Measurements from ENCODE around the gene PLA2G2D.

DNA sequence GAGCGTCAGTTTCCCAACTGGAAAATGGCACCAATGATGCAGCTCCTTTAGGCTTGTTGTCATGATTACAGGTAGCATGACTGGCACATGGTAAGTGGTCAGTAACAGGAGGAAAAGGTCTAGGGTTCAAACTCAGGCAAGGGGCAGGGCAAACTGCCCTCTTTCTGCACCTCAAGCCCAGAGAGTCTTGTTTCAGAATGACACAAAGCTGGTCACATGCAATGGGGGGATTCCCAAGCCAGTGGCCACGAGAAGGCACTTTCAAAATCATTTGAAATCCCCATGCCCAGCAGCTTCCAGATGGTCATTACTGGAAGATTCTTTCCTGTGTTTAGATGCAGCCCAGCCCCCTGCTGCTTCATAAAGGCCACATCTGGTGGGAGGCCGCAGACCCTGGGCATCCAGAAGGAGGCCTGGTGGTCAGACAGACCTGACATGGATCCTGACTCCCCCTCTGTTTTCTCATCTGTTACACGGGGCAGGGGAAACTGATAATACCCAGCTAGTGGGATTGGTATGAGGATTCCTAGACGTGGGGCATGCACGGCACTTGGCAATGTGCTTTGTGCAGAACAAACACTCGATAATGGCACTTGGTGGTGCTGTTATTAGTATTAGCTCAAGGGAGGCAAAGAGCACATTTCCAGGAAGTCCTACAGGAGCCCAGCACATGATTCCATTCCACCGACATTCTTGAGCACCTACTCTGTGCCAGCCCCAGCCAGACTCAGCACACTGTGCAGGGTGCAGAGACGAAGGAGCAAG is 6.9 kb upstream of the PLA2G2D start:
- no peak for TF ChIP-seq MYC (IDR thresholded peaks at IDR 0.05; ENCODE audit: low read depth, low read length)
- TF ChIP-seq MYC (CRISPR knock-in tag; IDR thresholded peaks at IDR 0.05; ENCODE audit: borderline replicate concordance, low read depth): no peak
- TF ChIP-seq TAF1 (IDR thresholded peaks at IDR 0.05; ENCODE audit: control insufficient read depth, extremely low read depth, insufficient read depth, low read length, severe bottlenecking): no peak
- TF ChIP-seq, protein P1, sequence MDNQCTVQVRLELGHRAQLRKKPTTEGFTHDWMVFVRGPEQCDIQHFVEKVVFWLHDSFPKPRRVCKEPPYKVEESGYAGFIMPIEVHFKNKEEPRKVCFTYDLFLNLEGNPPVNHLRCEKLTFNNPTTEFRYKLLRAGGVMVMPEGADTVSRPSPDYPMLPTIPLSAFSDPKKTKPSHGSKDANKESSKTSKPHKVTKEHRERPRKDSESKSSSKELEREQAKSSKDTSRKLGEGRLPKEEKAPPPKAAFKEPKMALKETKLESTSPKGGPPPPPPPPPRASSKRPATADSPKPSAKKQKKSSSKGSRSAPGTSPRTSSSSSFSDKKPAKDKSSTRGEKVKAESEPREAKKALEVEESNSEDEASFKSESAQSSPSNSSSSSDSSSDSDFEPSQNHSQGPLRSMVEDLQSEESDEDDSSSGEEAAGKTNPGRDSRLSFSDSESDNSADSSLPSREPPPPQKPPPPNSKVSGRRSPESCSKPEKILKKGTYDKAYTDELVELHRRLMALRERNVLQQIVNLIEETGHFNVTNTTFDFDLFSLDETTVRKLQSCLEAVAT (IDR thresholded peaks at IDR 0.05): no peak
- TF ChIP-seq EZH2 (IDR thresholded peaks at IDR 0.05; ENCODE audit: borderline replicate concordance, low read depth, low read length): no peak
- TF ChIP-seq, protein P2, sequence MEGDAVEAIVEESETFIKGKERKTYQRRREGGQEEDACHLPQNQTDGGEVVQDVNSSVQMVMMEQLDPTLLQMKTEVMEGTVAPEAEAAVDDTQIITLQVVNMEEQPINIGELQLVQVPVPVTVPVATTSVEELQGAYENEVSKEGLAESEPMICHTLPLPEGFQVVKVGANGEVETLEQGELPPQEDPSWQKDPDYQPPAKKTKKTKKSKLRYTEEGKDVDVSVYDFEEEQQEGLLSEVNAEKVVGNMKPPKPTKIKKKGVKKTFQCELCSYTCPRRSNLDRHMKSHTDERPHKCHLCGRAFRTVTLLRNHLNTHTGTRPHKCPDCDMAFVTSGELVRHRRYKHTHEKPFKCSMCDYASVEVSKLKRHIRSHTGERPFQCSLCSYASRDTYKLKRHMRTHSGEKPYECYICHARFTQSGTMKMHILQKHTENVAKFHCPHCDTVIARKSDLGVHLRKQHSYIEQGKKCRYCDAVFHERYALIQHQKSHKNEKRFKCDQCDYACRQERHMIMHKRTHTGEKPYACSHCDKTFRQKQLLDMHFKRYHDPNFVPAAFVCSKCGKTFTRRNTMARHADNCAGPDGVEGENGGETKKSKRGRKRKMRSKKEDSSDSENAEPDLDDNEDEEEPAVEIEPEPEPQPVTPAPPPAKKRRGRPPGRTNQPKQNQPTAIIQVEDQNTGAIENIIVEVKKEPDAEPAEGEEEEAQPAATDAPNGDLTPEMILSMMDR (IDR thresholded peaks at IDR 0.05 in 2 of 3, conservative IDR thresholded peaks at IDR 0.05 in 1 of 3; ENCODE audit: insufficient read depth in 2 of 3, low read depth in 1 of 3, low read length in 3 of 3): no peak
- TF ChIP-seq DIDO1 (tag; IDR thresholded peaks at IDR 0.05; ENCODE audit: low read depth): no peak
- no peak for TF ChIP-seq HMBOX1 (IDR thresholded peaks at IDR 0.05)
